Prostate gland (tissue), 2 donors: ENCODE results near the gene LIPE.

Source experiments
- CTCF ChIP-seq, 4 experiments: fragments of 200-600 bp in 2 of 4; fragments of 450-650 bp in 2 of 4; sonication (generic) in 2 of 4; IDR thresholded peaks; 1 replicate in 3 of 4; 2 replicates in 1 of 4; pipeline ENCODE4 v1.5.1; 2016 to 2019; ENCODE audit warnings: antibody characterized with exemption in 4 of 4, mild to moderate bottlenecking in 2 of 4, moderate library complexity in 2 of 4
- POLR2A ChIP-seq: fragments of 450-650 bp; IDR thresholded peaks from one replicate; pipeline ENCODE4 v1.6.1; 2016; ENCODE audit warnings: antibody characterized with exemption, mild to moderate bottlenecking
- POLR2AphosphoS5 ChIP-seq: sonication (generic); formaldehyde crosslinking; IDR thresholded peaks from one replicate; pipeline ENCODE4 v1.6.1; 2017; ENCODE audit warnings: antibody characterized with exemption

- TF ChIP-seq POLR2A (no peak), CTCF (IDR thresholded peaks at IDR 0.05) (no peak), POLR2AphosphoS5 (no peak)
Observed at GRCh38 chr19:42357290-42357689, 69.9 kb downstream of the LIPE start.
